Lower leg skin (tissue), 4 donors: ENCODE measurements around the gene CAT. TPM values are rescaled to one million over a fixed set of nuclear protein-coding genes. Genes with fewer than 3 reads are reported as not detected.

Experiments used
- DNase-seq, 2 donors: peaks; one replicate each; pipeline ENCODE4 v3.0.0-alpha.2; 2019; ENCODE audit warnings: low spot score in 2 of 2
- H3K4me3 ChIP-seq: fragments of 200-600 bp; sonication (generic); 2 replicates; pipeline ENCODE4 v1.5.1; 2017; ENCODE audit warnings: mild to moderate bottlenecking, low read depth; ENCODE audit not compliant: poor library complexity, severe bottlenecking
- POLR2A ChIP-seq, 2 donors: fragments of 450-650 bp; IDR thresholded peaks; one replicate each; pipeline ENCODE4 v1.6.1; 2016 to 2017; ENCODE audit warnings: antibody characterized with exemption in 2 of 2, mild to moderate bottlenecking in 1 of 2, moderate library complexity in 1 of 2
- WGBS, 2 donors: methylation state at CpG; one replicate each; pipeline ENCODE4 v1.1.5; 2018; 5-methylcytosine and 5-hydroxymethylcytosine counted together
- intact Hi-C: fragments of 100-400 bp; cut with DNase I; formaldehyde crosslinking; loops from one replicate; pipeline ENCODE4 v1.15.0; 2023; ENCODE audit warnings: low total_unique reads
- total RNA-seq, 4 donors: library from RNA; depleted of rRNA; stranded (reverse); fragments of >200 nt; gene quantifications; one replicate each; pipeline ENCODE4 v1.1.0, GENCODE V29; 2016
- TF ChIP-seq, protein P1 (sequence below), 3 donors: fragments of 450-650 bp; IDR thresholded peaks; one replicate each; pipeline ENCODE4 v1.5.1; 2016; ENCODE audit warnings: antibody characterized with exemption in 3 of 3, mild to moderate bottlenecking in 3 of 3, moderate library complexity in 2 of 3

The CAT gene
- total RNA-seq, 4 donors from 2014 or later = 152 to 260 (median 186) TPM

DNA sequence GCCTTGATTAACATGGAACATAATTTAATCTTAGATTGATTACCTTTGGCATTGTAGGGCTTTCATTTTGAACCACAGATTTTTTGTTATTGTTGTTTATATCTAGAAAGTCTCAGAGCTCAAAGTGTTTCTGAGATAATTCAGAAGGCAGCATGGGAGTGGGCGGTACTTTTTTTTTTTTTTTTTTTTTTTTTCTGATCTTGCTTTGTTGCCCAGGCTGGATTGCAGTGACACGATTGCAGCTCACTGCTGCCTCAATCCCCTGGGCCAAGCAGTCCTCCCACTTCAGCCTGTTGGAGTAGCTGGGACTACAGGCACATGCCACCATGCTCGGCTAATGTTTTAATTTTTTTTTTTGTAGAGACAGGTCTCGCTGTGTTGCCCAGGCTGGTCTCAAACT, 21.5 kb downstream of the CAT start:
- intact Hi-C loops = no loop called here
- DNase-seq = no peak
- no peak for TF ChIP-seq POLR2A (IDR thresholded peaks at IDR 0.05)
- TF ChIP-seq, protein P1, sequence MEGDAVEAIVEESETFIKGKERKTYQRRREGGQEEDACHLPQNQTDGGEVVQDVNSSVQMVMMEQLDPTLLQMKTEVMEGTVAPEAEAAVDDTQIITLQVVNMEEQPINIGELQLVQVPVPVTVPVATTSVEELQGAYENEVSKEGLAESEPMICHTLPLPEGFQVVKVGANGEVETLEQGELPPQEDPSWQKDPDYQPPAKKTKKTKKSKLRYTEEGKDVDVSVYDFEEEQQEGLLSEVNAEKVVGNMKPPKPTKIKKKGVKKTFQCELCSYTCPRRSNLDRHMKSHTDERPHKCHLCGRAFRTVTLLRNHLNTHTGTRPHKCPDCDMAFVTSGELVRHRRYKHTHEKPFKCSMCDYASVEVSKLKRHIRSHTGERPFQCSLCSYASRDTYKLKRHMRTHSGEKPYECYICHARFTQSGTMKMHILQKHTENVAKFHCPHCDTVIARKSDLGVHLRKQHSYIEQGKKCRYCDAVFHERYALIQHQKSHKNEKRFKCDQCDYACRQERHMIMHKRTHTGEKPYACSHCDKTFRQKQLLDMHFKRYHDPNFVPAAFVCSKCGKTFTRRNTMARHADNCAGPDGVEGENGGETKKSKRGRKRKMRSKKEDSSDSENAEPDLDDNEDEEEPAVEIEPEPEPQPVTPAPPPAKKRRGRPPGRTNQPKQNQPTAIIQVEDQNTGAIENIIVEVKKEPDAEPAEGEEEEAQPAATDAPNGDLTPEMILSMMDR (IDR thresholded peaks at IDR 0.05) = no peak
- no peak overlapping the region for H3K4me3 ChIP-seq
- 70 to 85% methylated on average over 4 of the region's 4 CpGs for WGBS, 2 donors

DNA sequence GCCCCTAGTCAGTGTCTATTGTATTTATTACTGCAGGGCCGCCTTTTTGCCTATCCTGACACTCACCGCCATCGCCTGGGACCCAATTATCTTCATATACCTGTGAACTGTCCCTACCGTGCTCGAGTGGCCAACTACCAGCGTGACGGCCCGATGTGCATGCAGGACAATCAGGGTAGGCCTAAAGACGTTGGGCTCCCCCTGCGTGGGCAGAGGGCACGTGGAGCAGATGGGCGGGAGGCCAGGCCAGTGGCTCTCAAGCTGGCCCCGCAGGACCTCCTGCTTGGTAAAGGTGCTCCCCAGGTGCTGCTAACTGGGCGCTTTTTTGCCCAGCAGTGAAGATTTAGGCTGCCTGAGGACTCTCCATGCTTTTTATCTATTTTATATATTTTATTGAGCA, 22.5 kb downstream of the CAT start:
- DNase-seq = no peak
- WGBS, 2 donors = 87 to 91% methylated on average over 14 of the region's 14 CpGs
- H3K4me3 ChIP-seq = no peak overlapping the region
- TF ChIP-seq, protein P1 (IDR thresholded peaks at IDR 0.05) = no peak
- TF ChIP-seq POLR2A (IDR thresholded peaks at IDR 0.05) = no peak
- intact Hi-C loops = no loop called here

DNA sequence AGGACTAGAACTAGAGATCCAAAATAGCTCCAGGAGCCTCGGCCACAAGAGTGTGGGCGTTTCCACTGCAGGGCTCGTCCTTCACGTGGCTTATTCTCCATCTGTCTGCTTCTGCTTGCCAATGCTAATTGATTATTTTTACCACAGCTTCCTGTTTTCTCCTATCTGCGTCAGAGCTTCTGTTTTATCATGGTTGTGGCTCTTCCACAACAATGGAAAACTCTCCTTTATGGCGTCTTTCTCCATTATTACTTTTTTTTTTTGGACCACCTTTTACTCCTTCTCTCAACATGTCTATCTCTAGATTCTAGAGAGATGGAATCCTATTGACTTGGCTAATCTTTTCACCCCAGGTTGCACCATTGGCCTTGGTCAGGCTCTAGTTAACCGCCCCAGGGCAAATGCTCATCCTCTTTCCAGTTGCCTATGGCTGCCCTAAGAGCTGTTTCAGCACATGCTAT, 25.9 kb downstream of the CAT start:
- intact Hi-C loops = no loop called here
- no peak for DNase-seq
- no peak overlapping the region for H3K4me3 ChIP-seq
- TF ChIP-seq, protein P1 (IDR thresholded peaks at IDR 0.05) = no peak
- TF ChIP-seq POLR2A (IDR thresholded peaks at IDR 0.05) = no peak
- 77 to 81% methylated on average over 7 of the region's 7 CpGs for WGBS, 2 donors

DNA sequence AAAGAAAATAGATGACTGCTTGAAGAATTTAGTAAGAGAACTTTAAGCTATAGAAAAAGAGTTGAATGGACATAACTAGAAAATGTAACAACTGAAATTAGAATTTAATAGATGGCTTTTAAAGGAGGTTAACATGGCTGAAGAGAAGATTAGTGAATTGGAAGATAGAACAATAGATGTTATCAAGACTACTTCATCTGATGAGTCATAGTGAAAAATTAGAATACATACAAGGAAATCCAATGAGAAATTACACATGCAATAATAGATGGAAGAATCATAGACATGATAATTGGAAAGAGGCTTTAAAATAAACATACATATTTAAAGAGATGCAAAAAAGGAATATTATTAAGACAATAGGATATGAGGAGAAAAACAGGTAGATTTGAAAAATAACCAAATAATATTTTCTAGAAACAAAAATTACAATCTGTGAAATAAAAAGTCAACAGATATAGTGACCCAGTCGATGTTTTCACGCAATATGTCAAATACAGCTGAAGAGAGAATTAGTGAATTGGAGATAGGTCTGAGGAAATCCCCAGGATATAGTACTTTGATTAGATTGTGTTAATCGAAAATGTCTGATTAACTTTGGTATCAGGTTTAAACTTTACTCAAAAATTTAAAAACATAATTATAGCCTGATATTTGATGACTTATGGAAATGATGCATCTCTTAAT, 28.2 kb downstream of the CAT start:
- no peak overlapping the region for H3K4me3 ChIP-seq
- no peak for DNase-seq
- 66 to 83% methylated on average over 3 of the region's 3 CpGs for WGBS, 2 donors
- no peak for TF ChIP-seq POLR2A (IDR thresholded peaks at IDR 0.05)
- TF ChIP-seq, protein P1 (IDR thresholded peaks at IDR 0.05) = no peak
- intact Hi-C loops = no loop called here

DNA sequence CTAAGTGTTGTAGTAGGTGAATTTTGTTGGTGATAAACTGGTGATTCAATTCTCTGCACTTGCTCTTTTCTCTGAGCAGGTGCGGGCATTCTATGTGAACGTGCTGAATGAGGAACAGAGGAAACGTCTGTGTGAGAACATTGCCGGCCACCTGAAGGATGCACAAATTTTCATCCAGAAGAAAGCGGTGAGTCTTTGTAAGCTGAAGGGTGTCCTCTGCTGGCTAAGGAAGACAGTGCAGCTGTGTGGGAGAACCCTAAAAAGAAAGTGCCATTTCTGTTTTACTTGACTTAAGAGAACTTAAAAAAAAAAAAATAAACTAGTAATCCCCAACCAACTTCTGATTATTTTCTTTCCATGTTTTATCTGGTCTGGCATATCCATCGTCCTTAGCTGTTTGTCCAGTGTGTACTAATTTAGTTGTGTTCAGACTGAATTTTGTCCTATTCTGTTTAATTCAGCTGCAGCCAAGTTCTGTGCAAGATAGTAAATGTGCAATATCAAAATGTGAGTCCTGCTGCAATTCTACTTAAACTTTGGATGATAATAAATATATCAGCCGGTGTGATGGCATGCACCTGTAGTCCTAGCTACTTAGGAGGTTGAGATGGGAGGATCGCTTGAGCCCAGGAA, 29.6 kb downstream of the CAT start:
- 82 to 91% methylated on average over 8 of the region's 8 CpGs for WGBS, 2 donors
- intact Hi-C loops = no loop called here
- no peak overlapping the region for H3K4me3 ChIP-seq
- no peak for DNase-seq
- no peak for TF ChIP-seq POLR2A (IDR thresholded peaks at IDR 0.05)
- TF ChIP-seq, protein P1 (IDR thresholded peaks at IDR 0.05) = peak in 1 of 3 donors; percentile 20
